CD4-positive, alpha-beta T cell (primary cell): ENCODE measurements around the gene NSL1. TPM values are rescaled to one million over a fixed set of nuclear protein-coding genes. Genes with fewer than 3 reads are reported as not detected.

ENCODE experiments used
- ATAC-seq: fragments of 200-7000 bp; cut with Tn5 transposase; one replicate; pipeline ENCODE4 v1.10.0; 2022; ENCODE audit warnings: mild to moderate bottlenecking; ENCODE audit not compliant: poor library complexity
- CTCF ChIA-PET: fragments of 350-600 bp; sonication (Branson Sonifier 250); formaldehyde crosslinking; loops from one replicate; lab custom pipeline; 2021; ENCODE audit warnings: antibody characterized with exemption, inconsistent platforms; lab: Charles Lee
- POLR2A ChIA-PET: fragments of 350-600 bp; sonication (Branson Sonifier 250); formaldehyde crosslinking; loops from one replicate; lab custom pipeline; 2021; ENCODE audit warnings: antibody characterized with exemption, inconsistent platforms; lab: Charles Lee
- DNase-seq, 14 experiments: peaks; one replicate each; pipeline ENCODE4 v3.0.0-alpha.2; 2013 to 2020; ENCODE audit warnings: mixed read lengths in 2 of 14
- H3K27ac ChIP-seq, 2 donors: one replicate each; pipeline versions ENCODE4 v1.5.1 to v1.7.0; 2013; ENCODE audit warnings: low read length in 2 of 2, low read depth in 1 of 2, mild to moderate bottlenecking in 1 of 2
- H3K27me3 ChIP-seq, 2 experiments: 1 replicate in 1 of 2; 2 replicates in 1 of 2; pipeline versions ENCODE4 v1.6.1 to v1.7.0; 2013; ENCODE audit warnings: low read length in 2 of 2, control low read depth in 1 of 2, mild to moderate bottlenecking in 1 of 2, moderate library complexity in 1 of 2; ENCODE audit not compliant: insufficient read depth in 2 of 2, control insufficient read depth in 1 of 2
- H3K36me3 ChIP-seq: one replicate; pipeline ENCODE4 v1.6.1; 2013; ENCODE audit warnings: low read length, control low read depth; ENCODE audit not compliant: insufficient read depth
- H3K4me1 ChIP-seq: one replicate; pipeline ENCODE4 v1.6.1; 2013; ENCODE audit warnings: low read length, control low read depth; ENCODE audit not compliant: insufficient read depth
- H3K4me3 ChIP-seq: one replicate; pipeline ENCODE4 v1.5.1; 2013; ENCODE audit warnings: mild to moderate bottlenecking, low read length, moderate library complexity
- H3K9me3 ChIP-seq, 2 experiments: 1 replicate in 1 of 2; 2 replicates in 1 of 2; pipeline versions ENCODE4 v1.6.1 to v1.7.0; 2013; ENCODE audit warnings: low read length in 2 of 2, mild to moderate bottlenecking in 2 of 2, control low read depth in 1 of 2, moderate library complexity in 1 of 2; ENCODE audit not compliant: control insufficient read depth in 1 of 2, insufficient read depth in 1 of 2
- H3K27ac Mint-ChIP-seq: one replicate; pipeline ENCODE4 v1.8.0; 2020; ENCODE audit warnings: mixed read lengths
- H3K27me3 Mint-ChIP-seq: one replicate; pipeline ENCODE4 v1.8.0; 2021; ENCODE audit warnings: mixed read lengths
- H3K36me3 Mint-ChIP-seq: one replicate; pipeline ENCODE4 v1.8.0; 2021; ENCODE audit warnings: low read depth, mixed read lengths
- H3K4me1 Mint-ChIP-seq: one replicate; pipeline ENCODE4 v1.8.0; 2021; ENCODE audit warnings: low read depth, mixed read lengths
- H3K4me3 Mint-ChIP-seq: one replicate; pipeline ENCODE4 v1.8.0; 2020; ENCODE audit warnings: mild to moderate bottlenecking, mixed read lengths
- H3K9me3 Mint-ChIP-seq: one replicate; pipeline ENCODE4 v1.8.0; 2020; ENCODE audit warnings: mixed read lengths
- intact Hi-C, 2 experiments: fragments of 100-400 bp; cut with DNase I in 1 of 2; cut with micrococcal nuclease in 1 of 2; formaldehyde crosslinking; loops; one replicate each; pipeline versions ENCODE4 v1.15.1 to v1.9.0; 2023 to 2025; cut with DNase I, micrococcal nuclease
- total RNA-seq, 174 experiments: library from RNA in 2 of 174; stranded (reverse) in 2 of 174; gene quantifications; one replicate each; pipeline ENCODE4 v1.2.3 and lab custom pipeline; 2021 to 2026
- TF ChIP-seq, protein P1 (sequence below): fragments of 200-600 bp; IDR thresholded peaks from one replicate; pipeline ENCODE4 v1.8.0; 2022; ENCODE audit warnings: antibody characterized with exemption, mild to moderate bottlenecking

NSL1 gene
- total RNA-seq, 2 experiments from 2014 or later, result 14.1 to 15.7 TPM

DNA sequence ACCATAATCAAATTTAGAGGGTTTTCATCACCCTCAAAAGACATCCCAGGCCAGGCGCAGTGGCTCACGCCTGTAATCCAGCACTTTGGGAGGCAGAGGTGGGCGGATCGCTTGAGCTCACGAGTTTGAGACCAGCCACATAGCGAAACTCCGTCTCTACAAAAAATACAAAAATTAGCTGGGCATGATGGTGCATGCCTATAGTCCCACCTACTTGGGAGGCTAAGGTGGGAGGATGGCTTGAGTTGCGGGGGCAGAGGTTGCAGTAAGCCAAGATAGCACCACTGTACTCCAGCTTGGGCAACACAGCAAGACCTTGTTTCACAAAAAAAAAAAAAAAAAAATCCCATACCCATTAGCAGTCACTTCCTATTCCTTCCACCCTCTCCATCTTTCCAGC, 58.5 kb downstream of the NSL1 start:
- no peak overlapping the region for H3K27ac Mint-ChIP-seq
- Histone ChIP-seq H3K9me3 (no peaks in the 10 kb centered on the region), H3K27me3 (no peaks in the 10 kb centered on the region), H3K4me3 (no peak overlapping the region), H3K36me3 (peaks cover 4% of the 10 kb centered on the region), H3K4me1 (no peaks in the 10 kb centered on the region), H3K27ac (no peak overlapping the region)
- peaks cover 1% of the 10 kb centered on the region for H3K4me1 Mint-ChIP-seq
- TF ChIP-seq, protein P1, sequence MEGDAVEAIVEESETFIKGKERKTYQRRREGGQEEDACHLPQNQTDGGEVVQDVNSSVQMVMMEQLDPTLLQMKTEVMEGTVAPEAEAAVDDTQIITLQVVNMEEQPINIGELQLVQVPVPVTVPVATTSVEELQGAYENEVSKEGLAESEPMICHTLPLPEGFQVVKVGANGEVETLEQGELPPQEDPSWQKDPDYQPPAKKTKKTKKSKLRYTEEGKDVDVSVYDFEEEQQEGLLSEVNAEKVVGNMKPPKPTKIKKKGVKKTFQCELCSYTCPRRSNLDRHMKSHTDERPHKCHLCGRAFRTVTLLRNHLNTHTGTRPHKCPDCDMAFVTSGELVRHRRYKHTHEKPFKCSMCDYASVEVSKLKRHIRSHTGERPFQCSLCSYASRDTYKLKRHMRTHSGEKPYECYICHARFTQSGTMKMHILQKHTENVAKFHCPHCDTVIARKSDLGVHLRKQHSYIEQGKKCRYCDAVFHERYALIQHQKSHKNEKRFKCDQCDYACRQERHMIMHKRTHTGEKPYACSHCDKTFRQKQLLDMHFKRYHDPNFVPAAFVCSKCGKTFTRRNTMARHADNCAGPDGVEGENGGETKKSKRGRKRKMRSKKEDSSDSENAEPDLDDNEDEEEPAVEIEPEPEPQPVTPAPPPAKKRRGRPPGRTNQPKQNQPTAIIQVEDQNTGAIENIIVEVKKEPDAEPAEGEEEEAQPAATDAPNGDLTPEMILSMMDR, result no peak
- ChIA-PET CTCF (no interaction called here), POLR2A (no interaction called here)
- H3K36me3 Mint-ChIP-seq, result peaks cover 38% of the 10 kb centered on the region
- no peak for DNase-seq
- no peaks in the 10 kb centered on the region for H3K27me3 Mint-ChIP-seq
- no peak for ATAC-seq
- intact Hi-C loops, result no loop called here
- no peaks in the 10 kb centered on the region for H3K9me3 Mint-ChIP-seq
- H3K4me3 Mint-ChIP-seq, result no peak overlapping the region

DNA sequence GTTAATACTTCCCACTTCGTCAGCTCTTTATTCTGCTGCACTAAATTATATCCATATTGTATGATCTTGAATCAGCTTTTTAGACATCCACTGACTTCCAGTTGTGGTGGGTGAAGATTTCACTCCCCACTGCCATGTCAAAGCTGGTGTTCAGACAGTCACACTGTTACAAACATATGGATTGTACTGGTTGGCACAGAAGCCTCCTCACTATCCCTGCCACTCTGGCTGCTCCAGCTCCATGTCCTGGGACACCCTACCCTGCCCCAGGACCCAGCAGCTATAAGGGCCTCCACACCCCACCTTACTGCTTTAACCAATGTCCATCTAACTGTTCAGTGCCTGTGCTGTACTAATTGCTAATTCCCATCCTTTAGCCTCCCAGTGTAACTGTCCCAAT, 59.9 kb downstream of the NSL1 start:
- peaks cover 36% of the 10 kb centered on the region for H3K36me3 Mint-ChIP-seq
- H3K9me3 ChIP-seq, result no peaks in the 10 kb centered on the region
- H3K36me3 ChIP-seq, result peaks cover 4% of the 10 kb centered on the region
- H3K4me1 Mint-ChIP-seq, result no peaks in the 10 kb centered on the region
- no peaks in the 10 kb centered on the region for H3K4me1 ChIP-seq
- POLR2A ChIA-PET, result no interaction called here
- TF ChIP-seq, protein P1, result no peak
- H3K9me3 Mint-ChIP-seq, result no peaks in the 10 kb centered on the region
- intact Hi-C loops, result no loop called here
- H3K27me3 Mint-ChIP-seq, result no peaks in the 10 kb centered on the region
- no peak overlapping the region for H3K4me3 ChIP-seq
- CTCF ChIA-PET, result no interaction called here
- no peaks in the 10 kb centered on the region for H3K27me3 ChIP-seq
- ATAC-seq (no peak), DNase-seq (no peak)
- no peak overlapping the region for H3K27ac ChIP-seq
- H3K27ac Mint-ChIP-seq, result no peak overlapping the region
- H3K4me3 Mint-ChIP-seq, result no peak overlapping the region

DNA sequence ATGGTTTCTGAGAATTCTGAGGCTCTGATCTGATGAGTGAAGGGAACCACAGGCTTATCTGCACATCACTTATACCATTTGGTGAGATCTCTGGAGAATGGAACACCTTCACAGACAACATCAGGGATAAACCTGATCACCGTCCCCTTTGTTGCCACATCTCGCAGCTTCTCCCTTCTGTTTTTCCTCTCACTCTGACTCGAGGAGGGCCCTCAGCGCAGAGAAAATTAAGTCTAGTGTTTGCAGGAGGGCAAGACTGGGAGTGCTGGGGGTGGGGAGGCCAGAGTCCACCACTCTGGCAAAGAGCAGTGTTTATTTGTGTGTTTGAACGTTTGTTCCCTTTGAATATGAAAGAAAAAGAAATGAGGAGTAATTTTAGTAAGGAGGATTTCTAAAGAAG, 63.0 kb downstream of the NSL1 start:
- no peak overlapping the region for H3K27ac Mint-ChIP-seq
- H3K36me3 Mint-ChIP-seq, result peaks cover 25% of the 10 kb centered on the region
- POLR2A ChIA-PET, result no interaction called here
- DNase-seq (no peak), ATAC-seq (no peak)
- no peak overlapping the region for H3K4me3 Mint-ChIP-seq
- no peaks in the 10 kb centered on the region for H3K27me3 ChIP-seq
- H3K27ac ChIP-seq, result no peak overlapping the region
- no peaks in the 10 kb centered on the region for H3K27me3 Mint-ChIP-seq
- peaks cover 3% of the 10 kb centered on the region for H3K36me3 ChIP-seq
- intact Hi-C loops, result no loop called here
- H3K4me1 Mint-ChIP-seq, result no peaks in the 10 kb centered on the region
- peaks cover 0 to 5% of the 10 kb centered on the region in 2 experiments for H3K9me3 ChIP-seq
- H3K4me3 ChIP-seq, result no peak overlapping the region
- TF ChIP-seq, protein P1, result no peak
- H3K9me3 Mint-ChIP-seq, result no peaks in the 10 kb centered on the region
- CTCF ChIA-PET, result interaction anchor here (1.4 kb wide), 1 partner anchor 64 kb away, joined by 3 read pairs; no protein-coding TSS in a partner anchor
- no peaks in the 10 kb centered on the region for H3K4me1 ChIP-seq
